GM10266 (cell line): ENCODE measurements around the gene GTF2F2.

Experiments used
- DNase-seq: peaks from one replicate; pipeline ENCODE4 v3.0.0; 2012; ENCODE audit errors: extremely low spot score
- TF ChIP-seq, protein P1 (sequence below): IDR thresholded peaks from 2 replicates; pipeline ENCODE4 v1.5.1; 2012; ENCODE audit warnings: mild to moderate bottlenecking, low read depth; ENCODE audit not compliant: control insufficient read depth, insufficient read depth; ENCODE audit errors: missing control alignments

GTF2F2 gene

DNA sequence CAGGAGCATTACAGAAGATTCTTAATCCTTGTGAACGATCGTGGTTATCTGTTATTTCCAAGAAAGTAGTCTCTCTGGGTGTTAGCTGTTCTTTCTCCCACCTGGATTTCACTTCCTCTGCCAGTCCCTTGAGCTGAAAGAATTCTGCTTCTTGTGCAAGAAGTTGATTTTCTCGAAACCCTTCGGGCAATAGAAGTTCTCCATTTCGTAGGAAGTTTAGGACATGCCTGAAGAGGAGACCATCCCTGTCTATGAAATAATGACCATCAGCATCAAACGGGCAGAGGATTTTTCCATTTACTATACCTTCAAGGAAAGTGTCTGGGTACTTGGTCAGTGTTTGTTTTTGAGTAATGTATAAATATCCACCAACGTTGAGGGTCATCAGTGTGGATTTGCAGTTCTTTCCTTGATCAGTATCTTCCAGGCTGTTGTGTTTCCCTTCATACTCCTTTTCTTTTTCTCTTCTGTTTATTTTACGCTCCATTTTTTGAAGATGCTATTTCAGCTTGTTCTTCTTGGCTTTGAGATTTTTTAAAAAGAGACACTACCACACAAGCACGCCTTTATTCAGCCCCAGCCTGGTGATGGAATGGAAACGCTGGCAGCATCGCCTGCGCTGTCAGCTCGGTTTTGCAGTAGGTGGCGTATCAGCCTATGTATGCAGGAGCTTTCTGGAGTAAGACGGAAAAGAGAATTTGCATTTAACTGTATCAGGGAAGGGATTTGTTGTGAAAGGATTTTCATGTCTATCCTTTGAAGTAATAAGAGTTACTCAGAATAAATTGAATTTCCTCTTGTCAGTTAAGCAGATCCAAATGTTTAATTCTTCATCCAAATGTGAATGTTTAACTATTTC is 74.0 kb downstream of the GTF2F2 start:
- TF ChIP-seq, protein P1, sequence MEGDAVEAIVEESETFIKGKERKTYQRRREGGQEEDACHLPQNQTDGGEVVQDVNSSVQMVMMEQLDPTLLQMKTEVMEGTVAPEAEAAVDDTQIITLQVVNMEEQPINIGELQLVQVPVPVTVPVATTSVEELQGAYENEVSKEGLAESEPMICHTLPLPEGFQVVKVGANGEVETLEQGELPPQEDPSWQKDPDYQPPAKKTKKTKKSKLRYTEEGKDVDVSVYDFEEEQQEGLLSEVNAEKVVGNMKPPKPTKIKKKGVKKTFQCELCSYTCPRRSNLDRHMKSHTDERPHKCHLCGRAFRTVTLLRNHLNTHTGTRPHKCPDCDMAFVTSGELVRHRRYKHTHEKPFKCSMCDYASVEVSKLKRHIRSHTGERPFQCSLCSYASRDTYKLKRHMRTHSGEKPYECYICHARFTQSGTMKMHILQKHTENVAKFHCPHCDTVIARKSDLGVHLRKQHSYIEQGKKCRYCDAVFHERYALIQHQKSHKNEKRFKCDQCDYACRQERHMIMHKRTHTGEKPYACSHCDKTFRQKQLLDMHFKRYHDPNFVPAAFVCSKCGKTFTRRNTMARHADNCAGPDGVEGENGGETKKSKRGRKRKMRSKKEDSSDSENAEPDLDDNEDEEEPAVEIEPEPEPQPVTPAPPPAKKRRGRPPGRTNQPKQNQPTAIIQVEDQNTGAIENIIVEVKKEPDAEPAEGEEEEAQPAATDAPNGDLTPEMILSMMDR, result no peak
- DNase-seq, result no peak

DNA sequence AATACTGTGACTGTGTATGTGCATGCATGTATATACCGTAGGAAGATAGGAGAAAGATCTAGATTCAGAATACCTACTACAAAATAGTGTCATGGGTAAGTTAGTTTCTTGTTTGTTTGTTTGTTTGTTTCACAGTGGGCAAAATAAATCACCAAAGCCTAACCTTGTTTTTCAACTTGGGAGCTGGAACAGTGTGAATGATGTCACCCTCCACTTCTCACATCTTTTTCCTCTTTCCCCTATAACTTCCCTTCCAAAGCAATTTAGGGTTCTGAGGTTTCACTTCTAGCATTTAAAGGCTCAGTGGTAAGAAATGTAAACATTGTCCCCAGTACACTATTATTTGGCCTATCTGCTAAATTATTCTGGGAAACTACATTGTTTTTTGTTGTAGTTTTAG is 75.1 kb downstream of the GTF2F2 start:
- TF ChIP-seq, protein P1, result no peak
- no peak for DNase-seq

DNA sequence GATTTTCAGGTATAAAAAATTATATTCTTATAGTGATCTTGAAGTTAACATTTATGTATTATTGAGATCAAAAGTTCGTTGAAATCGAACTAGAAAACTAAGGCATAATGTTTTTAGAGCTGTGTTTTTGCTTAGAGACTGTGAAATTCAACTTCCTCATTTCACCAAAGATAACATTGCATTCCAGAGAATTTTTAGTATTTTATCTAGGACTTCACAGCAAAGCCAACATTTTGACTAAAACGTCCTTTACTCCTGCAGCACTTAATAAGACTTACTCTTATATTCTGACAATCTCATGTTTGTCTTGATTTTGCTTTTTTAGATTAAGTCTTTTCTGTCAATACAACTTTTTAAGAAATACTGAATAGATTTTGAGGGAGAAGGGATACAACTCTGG is 75.8 kb downstream of the GTF2F2 start:
- TF ChIP-seq, protein P1, result no peak

DNA sequence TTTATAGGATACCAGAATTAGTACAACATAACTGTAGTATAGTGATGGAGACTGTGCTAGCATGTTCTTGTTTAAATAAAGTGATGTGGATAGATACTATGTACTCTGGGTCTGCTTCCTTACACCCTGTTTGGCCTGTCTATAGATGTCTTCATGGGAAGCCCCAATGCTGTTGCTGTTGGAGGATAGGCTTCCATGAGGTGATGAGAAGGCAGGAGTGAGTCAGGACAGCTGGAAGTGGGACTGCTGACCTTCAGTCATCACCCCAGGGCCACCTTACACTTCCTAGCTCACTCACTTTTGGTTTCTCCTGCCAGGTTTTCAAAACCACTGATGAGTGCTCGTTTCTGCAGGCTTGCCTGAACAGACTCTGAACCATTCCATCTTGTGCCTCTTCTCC is 76.3 kb downstream of the GTF2F2 start:
- no peak for DNase-seq
- TF ChIP-seq, protein P1, result no peak

More for the DNA sequence above, 75.8 kb downstream of the GTF2F2 start:
- no peak for DNase-seq

DNA sequence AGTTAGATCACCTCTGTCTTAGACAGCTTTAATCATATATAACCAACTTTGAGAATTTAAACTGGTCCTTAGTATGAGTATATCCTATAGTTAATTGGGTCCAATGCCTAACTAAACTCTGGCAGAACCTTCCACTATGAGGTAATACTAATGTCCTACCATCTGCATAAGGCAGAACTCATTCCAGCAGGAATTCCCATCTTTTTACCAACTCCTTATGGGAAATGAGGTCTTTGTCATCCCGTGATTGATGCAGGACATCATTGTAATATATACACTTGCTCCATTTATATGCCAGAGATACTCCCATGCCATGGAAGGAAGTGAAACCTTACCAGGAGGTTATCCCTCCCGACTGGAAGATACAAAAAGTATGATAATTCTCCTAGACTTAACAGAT is 77.7 kb downstream of the GTF2F2 start:
- DNase-seq, result no peak

DNA sequence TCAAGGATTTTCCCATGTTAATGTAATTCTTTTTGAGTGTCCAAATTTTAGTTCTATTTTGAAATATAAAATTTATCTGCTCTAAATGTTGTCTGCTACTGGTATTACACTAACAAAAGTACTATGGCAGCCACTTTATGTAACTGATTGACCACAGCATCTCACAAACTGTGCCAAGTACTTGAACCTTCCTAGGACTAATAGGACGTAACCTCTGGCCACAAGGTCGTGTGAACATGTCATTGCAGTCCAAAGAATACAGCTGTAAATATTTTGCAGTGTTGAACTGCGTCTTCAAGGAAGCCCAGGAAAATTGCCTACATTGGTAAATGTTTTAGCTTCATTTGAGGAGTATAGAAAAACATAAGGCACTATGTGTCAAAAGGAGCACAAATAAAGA is 78.6 kb downstream of the GTF2F2 start:
- TF ChIP-seq, protein P1, result no peak
- DNase-seq, result no peak

More for the DNA sequence above, 77.7 kb downstream of the GTF2F2 start:
- TF ChIP-seq, protein P1, result no peak

DNA sequence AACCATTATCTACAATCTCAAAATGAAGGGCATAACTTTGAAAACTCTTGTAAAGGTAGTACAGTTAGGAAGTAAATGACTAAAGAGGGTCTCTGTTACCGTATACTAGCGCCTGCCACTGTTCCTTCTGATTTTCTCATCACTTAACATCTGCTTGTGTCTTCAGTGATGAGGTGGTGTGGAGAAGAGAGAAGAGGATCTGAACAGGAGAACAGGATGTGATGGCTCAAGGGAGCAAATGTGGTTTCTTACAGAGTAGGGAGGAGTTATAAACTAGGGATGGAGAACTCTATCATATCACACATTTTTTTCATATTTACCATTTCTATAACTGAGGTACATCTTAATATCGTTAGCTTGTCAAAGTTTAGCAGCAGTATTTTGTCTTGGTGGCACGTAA is 79.4 kb downstream of the GTF2F2 start:
- TF ChIP-seq, protein P1, result no peak
- DNase-seq, result no peak
